RCC 7860 (cell line): Measurements from ENCODE around the gene AGAP3.

Experiments
- DNase-seq: peaks from one replicate; pipeline ENCODE4 v3.0.0-alpha.2; 2015; ENCODE audit warnings: low spot score
- FAIRE-seq: peaks from 2 replicates; lab custom pipeline; 2012; peaks lifted over from hg19 to GRCh38; lab: Jason Lieb, UNC

AGAP3 gene

DNA sequence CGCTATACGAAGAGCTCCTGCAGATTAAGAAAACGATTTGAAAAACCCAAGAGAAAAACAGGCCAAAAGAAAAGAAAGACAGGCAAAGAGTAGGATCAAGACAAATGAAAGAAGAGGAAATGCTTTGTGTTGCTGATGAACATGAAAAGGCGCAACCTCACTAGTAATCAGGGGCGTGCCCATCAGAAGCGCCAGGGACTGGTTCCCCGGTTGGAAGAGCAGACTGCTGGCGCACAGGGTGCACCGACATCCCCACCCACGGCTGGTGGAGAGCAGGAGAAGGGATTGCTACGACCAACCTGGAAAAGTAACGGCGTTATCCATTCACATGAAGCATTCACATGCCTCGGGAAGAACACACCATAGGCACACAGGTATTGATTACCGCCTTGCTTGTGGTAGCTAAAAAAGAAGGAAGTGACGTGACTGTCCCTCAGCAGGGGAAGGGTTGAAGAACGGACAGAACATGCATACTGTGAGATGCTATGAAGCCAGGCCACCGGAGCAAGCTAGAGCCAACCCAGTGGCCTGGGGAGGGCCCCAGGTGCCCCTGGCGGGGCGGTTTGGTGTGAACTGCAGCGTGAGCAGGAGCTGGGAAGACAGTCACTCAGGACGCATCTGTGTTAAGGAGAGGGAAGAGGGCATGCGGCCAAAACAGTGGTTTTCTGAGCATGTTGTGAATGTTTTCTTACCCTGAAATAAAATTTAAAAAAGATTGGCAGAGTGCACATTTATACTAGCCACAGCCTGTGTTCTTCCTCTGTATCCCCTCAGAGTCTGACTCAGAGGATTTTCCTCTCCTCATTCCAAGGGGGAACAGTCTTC lies 18.3 kb downstream of the AGAP3 start:
- no peak for DNase-seq

DNA sequence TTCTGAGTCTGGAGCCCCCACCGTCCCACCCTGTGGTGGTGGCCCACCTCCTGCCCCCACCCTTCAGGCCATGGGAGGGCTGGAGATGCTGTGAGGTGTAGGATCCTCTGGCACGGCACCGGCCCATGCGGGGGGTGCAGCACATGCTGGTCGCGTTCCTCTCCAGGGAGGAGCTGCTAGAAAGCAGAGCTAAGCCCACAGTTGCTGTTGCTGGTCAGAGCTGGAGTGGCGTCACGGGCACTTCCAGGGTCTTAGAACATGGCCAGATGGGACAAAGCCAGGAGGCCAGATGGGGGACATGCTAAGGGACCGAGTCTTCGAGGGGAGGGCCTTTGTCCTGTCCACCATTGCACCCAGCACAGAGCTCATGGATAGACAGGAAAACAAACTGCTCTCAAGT lies 21.6 kb downstream of the AGAP3 start:
- no peak for FAIRE-seq
- no peak for DNase-seq

More for the DNA sequence above, 18.3 kb downstream of the AGAP3 start:
- no peak for FAIRE-seq

DNA sequence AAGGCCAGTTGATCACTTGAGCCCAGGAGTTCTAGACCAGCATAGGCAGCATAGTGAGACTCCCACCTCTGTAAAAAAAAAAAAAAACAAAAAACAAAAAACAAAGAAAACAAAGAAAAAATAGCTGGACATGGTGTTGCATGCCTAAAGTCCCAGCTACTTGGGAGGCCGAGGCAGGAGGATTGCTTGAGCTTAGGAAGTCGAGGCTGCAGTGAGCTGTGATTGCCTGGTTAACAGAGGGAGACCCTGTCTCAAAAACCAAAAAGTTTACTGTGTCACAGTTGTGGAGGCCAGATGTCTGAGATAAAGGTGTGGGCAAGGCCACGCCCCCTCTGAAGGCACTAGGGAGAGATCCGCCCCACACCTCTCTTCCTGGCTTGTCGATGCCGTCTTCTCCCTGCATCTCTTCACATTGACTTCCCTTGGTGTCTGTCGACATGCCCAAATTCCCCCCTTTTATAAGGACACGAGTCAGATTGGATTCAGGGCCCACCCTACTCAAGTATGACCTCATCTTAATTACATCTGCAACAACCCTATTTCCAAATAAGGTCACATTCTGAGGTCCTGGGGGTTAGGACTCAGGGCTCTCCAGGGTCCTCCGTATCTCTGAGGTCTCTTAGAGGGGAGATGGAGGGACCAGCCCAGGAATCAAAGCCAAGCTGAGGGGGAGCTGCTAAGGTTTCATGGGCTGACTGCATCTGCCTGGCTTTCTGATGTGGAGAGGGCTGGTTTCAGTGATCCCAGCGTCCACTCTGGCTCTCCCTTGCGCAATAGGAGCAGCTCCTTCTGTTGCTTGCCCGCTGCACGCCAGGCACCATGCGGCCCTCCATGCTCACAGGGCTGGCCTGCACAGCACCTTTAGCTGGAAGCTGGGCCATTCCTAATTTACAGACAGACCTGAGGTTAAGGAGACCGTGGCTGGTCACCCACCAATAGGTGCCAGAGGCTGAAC lies 23.1 kb downstream of the AGAP3 start:
- FAIRE-seq (no peak), DNase-seq (no peak)

DNA sequence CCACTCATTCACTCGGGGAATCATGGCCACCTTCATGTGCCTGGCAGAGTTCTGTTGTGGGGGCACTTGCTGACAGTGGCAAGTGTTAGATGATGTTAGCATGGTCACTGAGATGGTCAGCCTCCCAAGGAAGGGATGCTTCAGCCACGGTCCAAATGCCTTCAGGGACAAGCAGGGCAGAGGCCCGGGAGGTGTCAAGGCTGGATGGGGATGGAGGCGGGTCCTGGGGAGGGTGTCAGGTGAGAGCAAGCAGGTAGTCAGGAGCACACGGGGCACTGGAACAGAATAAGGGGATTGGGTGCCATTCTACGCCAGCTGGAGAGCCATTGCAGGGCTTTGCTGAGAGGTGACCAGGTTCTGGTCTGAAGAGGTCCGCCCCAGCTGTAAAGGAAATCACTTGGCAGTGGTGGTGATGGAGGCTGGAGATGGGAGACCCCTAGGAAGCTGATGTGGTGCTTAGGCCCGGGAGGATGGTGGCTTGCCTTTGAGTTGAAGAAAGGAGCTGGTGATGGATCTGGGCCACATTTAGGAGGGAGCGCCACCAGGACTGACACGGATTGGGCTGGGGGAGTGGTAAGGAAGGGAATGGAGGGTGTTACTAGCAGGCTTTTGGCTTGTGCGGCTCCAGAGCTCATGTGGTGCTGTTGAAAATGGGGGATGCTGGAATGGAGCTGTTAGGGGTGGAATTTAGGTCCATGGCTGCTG lies 24.1 kb downstream of the AGAP3 start:
- DNase-seq (no peak), FAIRE-seq (no peak)

DNA sequence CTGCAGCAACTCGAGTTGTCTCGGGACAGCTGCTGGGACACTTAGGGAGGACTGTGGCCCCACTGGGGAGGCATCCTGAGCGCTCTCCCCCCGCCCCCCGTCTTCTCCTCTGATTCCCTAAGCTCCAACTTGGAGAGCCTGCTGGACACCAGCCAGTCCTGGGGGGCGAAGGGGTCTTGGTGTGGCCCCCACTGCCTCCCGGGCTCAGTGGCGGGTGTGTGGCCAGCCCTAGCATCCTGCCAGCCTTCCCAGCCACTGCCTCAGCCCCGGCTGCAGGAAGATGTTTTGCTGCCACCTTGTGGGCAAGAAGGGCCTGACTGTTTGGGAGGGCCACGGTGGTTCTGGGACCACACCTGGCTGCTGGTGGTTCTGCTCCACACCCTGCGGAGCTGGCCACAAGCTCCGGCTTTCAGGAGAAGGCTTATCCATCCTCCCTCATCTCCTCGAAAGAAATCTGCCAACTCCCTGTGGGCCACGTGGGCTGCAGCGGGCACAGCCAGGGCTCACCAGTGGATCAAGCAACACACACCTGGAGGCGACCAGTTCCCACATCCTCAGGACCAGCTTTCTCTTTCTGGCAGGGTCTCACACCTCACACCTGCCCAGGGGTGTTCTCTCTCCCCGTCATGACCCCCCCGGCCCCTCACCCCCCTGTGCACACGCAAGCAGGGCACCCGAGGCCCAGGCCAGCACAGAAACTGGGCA lies 24.8 kb downstream of the AGAP3 start:
- FAIRE-seq (no peak), DNase-seq (peak; percentile 58)

DNA sequence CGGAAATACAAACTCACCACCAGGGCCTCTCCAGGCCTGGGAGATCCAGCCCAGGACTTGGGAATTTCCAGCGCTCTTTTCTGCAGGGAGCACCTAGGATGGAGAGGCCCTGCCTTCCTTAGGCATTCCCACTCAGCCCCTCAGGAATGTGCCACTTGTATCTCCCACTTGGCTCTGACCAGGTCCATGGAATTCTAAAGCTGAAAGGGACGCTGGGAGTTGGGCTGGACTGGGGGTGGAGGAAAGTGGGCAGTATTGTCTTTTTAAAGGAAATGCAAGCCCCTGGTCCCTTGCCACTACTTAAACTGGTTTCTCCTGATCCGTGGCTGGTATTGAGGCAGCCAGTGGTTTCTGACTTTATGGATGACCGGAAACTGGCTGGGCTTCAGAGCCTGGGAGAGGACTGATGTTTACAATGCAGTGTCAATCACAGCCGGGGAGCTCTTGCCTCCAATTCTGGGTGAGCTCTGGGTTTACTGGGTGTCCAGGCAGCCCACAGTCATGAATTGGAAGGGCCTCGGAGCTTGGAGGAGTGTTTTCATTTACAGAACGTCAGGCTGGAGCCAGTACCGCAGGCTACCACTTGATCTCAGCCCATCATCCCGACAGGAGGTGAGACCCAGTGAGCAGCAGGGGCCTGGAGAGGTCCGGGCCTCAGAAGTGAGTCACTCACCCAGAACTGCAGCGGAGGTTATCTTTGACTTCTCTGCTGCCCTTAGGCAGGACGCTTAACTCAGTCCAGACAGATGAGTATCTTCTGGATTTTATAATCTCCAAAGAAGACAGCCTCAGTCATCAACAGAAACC lies 27.3 kb downstream of the AGAP3 start:
- FAIRE-seq (peak; percentile 86), DNase-seq (peak; percentile 87)

DNA sequence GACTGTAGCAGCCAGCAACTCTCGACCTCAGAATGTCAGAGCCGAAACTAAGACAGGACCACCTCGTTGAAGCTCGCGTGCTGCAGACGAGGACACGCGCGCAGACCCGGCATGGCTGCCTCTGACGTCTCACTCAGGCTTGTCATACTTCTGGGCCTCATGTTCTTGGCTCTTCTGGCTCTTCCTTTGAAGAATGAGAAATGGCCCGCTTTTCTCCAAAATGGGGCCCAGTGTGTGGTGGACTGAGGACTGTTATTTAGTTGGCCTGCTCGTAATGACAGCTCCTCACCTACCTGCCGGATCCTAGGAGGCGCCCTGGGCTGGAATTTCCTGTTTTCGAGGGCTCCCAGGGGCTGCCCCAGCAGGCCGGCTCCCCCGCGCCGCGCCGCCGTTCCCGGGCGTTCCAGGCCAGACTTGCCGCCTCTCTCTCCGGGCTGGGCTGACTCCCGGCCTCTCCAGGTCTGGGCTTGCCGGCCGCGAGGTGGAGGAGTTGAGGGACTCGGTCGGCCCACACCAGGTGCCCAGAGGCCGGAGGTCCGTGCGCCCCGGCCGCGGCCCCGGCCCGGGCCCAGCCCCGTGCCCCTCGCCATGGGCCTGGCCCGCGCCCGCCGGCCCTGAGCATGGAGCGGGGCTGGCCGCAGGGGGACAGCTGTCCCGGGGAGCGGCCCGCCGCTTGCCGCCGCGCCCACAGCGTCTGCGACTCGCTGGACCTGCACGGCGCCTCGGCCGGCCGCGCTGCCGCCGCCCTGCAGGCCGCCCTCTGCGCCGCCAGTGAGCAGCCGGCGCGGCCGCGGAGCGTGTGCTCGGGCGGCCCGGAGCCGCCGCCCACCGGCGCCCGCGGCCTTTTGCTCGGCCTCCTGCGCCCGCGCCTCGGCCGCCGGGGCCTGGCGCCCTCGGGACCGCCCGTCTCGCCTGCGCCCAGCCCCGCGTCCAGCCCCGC lies 28.1 kb downstream of the AGAP3 start:
- FAIRE-seq (no peak), DNase-seq (no peak)

DNA sequence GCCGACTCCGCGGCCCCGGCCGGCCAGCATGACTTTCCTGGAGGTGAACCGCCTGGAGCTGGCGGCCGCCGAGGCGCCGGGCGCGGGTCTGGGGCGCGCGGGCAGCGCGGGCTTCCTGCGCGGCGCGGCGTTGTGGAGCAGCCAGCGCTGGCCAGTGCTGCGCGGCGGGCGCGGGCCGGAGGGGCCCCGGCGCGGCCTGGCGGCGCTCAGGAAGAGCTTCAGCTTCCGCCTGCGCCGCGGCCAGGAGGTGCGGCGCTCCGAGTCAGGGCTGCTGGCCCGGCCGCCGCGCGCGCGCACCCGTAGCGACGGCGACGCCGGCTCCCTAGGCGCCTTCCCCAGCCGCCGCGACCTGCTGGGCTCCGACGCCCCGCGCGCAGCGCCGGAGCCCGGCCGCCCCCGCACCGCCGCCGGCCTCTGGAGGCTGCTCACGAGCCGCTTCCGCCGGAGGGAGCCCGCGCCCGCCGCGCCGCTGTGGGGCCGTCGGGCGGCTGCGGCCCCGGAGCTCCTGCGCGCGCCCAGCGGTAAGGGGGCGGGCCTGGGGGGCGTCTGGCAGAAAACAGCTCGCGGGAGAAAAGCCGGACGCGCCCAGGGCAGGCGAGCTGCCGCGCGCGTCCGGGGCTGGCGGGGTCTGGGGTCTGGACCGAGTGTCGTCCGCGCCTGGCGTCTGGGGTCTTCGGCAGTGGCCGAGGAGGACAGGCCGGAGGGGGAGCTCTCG lies 29.0 kb downstream of the AGAP3 start:
- FAIRE-seq (no peak), DNase-seq (no peak)

DNA sequence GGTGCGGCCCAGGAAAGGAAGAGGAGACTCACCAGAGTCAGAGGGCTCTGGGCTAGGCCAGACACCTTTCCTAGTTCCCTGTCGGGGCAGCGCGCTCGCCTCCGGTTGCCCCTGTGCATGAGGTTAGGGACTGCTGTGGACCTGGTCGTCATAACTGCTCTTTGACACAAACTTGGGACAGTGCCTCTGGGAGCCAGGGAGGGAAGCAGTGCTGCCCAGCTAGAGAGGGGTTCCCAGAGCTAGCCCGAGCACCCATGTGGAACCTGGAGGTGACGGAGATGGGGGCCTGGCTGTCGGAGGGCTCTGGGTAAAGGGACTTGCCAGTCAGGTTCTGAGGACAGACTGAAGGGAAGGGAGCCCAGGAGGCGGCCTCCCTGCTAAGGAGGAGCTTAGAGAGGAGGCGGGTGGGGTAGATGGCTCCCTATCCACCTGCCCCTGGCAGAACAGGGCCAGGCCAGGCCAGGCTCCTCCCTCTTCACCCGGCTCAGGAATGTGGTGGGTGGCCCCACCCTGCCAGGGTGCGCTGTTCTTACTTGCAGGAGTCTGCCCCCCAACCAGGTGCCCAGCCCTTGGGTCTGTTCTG lies 29.7 kb downstream of the AGAP3 start:
- no peak for DNase-seq
- no peak for FAIRE-seq

DNA sequence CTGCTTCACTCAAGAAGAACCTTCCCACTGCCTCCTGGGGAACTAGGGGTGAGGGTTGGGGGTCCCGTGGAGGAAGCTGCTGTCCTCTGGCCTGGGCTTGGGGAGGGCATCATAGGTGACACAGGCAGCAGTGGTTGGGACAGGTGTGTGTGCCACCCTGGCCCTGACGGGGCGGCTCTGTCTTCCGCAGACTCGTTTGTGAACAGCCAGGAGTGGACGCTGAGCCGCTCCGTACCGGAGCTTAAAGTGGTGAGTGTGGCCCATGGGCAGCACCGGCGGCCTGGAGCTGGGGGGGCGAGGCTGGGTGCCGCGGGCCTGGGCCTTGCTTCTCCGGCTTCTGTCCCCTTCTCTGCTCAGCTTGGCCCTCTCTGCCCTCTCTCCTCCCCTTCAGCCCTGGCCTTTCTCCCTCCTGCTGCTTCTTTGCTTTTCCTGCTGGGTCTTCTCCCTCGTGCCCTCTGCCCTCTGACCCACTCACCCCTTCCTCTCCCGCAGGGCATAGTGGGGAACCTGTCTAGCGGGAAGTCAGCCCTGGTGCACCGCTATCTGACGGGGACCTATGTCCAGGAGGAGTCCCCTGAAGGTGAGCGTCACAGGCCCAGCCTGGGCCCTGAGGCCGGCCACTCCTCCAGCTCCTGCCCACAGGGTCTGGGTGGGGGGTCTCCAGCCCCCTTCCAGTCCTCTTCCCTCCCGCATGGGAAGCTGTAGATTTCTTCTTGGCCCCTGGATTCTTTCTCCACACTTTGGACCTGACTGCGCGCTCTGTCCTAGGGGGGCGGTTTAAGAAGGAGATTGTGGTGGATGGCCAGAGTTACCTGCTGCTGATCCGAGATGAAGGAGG lies 30.5 kb downstream of the AGAP3 start:
- no peak for FAIRE-seq
- no peak for DNase-seq

DNA sequence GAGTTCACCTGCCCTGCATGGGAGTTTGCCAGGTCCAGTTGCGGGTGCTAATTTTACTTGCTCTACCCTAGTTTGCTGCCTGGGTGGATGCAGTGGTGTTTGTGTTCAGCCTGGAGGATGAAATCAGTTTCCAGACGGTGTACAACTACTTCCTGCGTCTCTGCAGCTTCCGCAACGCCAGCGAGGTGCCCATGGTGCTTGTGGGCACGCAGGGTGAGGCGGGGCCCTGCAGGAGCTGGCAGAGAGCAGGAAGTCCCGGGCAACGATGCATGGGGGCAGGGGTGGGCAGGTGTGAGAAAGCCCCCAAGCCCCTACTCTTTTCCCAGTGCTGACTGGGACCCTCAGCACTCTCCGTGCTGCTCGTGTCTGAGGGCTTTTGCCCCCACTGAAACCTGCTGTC lies 31.3 kb downstream of the AGAP3 start:
- DNase-seq (no peak), FAIRE-seq (no peak)

DNA sequence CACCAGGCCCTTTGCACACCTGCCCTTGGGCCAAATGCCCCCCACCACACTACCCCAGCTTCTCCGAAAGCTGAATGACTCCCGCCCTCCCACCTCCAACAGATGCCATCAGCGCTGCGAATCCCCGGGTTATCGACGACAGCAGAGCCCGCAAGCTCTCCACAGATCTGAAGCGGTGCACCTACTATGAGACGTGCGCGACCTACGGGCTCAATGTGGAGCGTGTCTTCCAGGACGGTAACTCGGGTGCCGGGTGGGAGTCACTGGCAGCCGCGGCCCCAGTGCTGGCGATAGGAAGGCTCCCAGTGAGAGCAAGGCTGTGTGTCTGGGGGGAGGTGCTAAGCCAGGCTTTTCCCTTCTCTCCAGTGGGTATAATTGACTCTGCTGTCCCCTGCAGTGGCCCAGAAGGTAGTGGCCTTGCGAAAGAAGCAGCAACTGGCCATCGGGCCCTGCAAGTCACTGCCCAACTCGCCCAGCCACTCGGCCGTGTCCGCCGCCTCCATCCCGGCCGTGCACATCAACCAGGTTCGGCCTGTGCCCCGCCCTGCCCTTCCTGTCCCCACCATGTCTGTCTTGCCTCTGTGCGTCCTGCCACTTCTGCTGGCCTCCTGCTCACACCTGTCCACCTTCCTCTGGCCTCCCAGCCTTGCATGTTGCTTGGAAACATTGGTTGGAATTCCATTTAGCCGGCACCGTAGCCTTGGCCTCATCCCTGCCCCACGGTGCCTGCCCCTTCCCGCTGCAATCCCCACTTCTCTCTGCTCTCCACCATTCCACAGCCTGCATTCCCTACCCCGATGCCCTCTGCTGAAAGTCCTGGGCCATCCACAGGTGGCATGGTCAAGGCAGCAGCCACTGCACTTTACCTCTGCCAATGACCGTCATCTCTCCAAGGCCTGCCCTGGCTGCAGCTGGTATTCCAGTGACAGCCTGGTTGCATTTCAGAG lies 32.1 kb downstream of the AGAP3 start:
- no peak for FAIRE-seq

DNA sequence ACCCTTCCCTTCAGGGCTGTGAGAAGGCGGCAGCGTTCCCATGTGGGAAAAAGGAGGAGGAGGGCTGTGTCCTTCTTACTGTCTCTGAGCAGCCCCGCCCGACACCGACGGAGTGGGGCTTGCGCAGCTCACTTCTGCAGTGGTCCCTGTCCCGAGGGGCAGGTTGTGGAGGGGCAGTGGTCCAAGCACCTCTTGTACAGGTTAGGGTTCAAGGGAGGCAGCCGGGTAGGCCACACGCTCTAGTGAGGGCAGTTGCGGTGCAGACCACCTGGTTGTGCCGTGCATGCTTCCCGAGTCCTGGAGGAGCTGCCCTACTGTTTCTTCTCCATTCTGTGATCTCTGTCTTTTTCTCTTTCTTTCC lies 32.8 kb downstream of the AGAP3 start:
- FAIRE-seq (no peak), DNase-seq (no peak)

More for the DNA sequence above, 32.1 kb downstream of the AGAP3 start:
- DNase-seq = no peak

DNA sequence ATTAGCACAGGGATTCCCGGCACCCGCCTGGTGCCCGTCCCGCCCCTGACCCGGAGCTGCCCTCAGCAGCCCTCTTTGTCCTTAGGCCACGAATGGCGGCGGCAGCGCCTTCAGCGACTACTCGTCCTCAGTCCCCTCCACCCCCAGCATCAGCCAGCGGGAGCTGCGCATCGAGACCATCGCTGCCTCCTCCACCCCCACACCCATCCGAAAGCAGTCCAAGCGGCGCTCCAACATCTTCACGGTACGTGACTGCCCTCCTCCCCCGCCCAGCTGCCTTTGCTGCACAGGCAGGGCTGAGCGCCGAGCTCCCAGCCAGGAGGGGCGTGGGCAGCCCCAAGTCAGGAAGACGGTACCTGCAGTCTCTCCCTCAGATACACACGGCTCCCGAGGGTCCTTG lies 33.6 kb downstream of the AGAP3 start:
- DNase-seq (no peak), FAIRE-seq (no peak)

DNA sequence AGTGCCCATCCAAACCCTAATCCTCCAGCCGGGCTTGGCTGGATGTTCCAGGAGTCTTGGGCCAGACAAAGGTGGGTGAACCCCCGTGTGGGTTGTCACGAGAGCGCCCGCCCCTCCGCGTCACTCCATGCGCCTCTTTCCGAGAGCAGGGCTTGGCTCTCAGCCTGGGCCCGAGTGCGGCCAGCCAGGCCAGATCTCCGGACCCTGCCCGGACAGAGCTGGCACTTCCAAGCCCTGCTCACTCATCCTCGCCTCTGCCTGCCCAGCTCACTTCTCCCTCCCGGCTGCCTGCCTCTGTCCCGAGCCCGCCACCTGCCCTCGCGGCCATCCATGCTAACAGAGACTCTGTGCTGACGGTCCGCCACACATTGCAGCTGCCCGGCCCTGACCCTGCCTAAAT lies 34.6 kb downstream of the AGAP3 start:
- FAIRE-seq (no peak), DNase-seq (no peak)
